ENCODE data around the gene FMN1. TPM values are rescaled to one million over a fixed set of nuclear protein-coding genes. Genes with fewer than 3 reads are reported as not detected.

FMN1 gene
- total and polyA plus RNA-seq, 2 of the 8 experiments (the other 6 are each of a cell fraction or from before 2014, with no cell fraction given), result 0.27 to 3.7 TPM

GRCh38 chr15:33008284-33008995 lies 186.1 kb downstream of the FMN1 start:
- ChIA-PET CTCF (ENCODE audit: partially characterized antibody) (interaction anchor here (0.6 to 1.8 kb wide), 6 partner anchors 10 to 932 kb away, joined by 3 to 7 read pairs (median 4); no protein-coding TSS in a partner anchor), POLR2A (ENCODE audit: partially characterized antibody) (no interaction called here)
- no peaks in the 10 kb centered on the region for H3K79me2 ChIP-seq (ENCODE audit: control insufficient read depth in 1 of 2, insufficient read depth in 2 of 2, low read length in 2 of 2)
- H2AFZ ChIP-seq (ENCODE audit: low read length), result no peak overlapping the region
- H3K9ac ChIP-seq (replicated peaks in 1 of 4; ENCODE audit: extremely low read depth in 1 of 4, low read depth in 3 of 4, low read length in 3 of 4), result no peak overlapping the region
- H4K8ac ChIP-seq (ENCODE audit: extremely low read depth, insufficient read depth, low read length), result no peak overlapping the region
- H2BK20ac ChIP-seq (ENCODE audit: low read length), result no peak overlapping the region
- no peak overlapping the region for H4K5ac ChIP-seq (ENCODE audit: insufficient read length, low read depth, low read length)
- no peak overlapping the region for H2BK120ac ChIP-seq (replicated peaks; ENCODE audit: low read depth, low read length)
- H2BK15ac ChIP-seq (ENCODE audit: low read length), result no peak overlapping the region
- no peak overlapping the region for H3K23ac ChIP-seq (ENCODE audit: insufficient read length)
- H4K20me1 ChIP-seq (replicated peaks in 1 of 2; ENCODE audit: control insufficient read depth in 1 of 2, insufficient read depth in 2 of 2, low read length in 2 of 2), result no peaks in the 10 kb centered on the region
- no peak overlapping the region for H2BK5ac ChIP-seq (ENCODE audit: low read depth, low read length)
- H2BK12ac ChIP-seq (ENCODE audit: low read depth, low read length), result no peak overlapping the region
- H3K9me3 ChIP-seq (ENCODE audit: insufficient read depth in 2 of 2, low read depth in 1 of 2, low read length in 1 of 2), result no peaks in the 10 kb centered on the region
- H3K4me3 ChIP-seq (ENCODE audit: extremely low read depth in 1 of 4, insufficient read depth in 2 of 4, low read depth in 3 of 4, low read length in 4 of 4), result no peak overlapping the region
- no peak overlapping the region for H2AK5ac ChIP-seq (ENCODE audit: low read depth, low read length)
- H3K27ac ChIP-seq (ENCODE audit: low read depth, low read length), result no peak overlapping the region
- no peak overlapping the region for H3K56ac ChIP-seq (replicated peaks; ENCODE audit: insufficient read length, low read depth, low read length)
- FAIRE-seq (no peak), DNase-seq (ENCODE audit: low read depth in 1 of 2, low spot score in 2 of 2) (no peak)
- H3K27me3 ChIP-seq (replicated peaks in 1 of 4; ENCODE audit: control insufficient read depth in 3 of 4, extremely low read depth in 1 of 4, insufficient read depth in 3 of 4, low read length in 3 of 4), result peaks cover 0 to 2% (median 0%) of the 10 kb centered on the region in 4 experiments; a peak in 1 of 7 replicates
- H3K79me1 ChIP-seq (ENCODE audit: low read depth, low read length), result no peaks in the 10 kb centered on the region
- H3K4me1 ChIP-seq (replicated peaks in 1 of 4; ENCODE audit: control insufficient read depth in 3 of 4, insufficient read depth in 4 of 4, low read length in 3 of 4), result peaks cover 0 to 5% (median 1%) of the 10 kb centered on the region in 4 experiments; a peak in 2 of 7 replicates
- H3K14ac ChIP-seq (ENCODE audit: insufficient read length), result no peak overlapping the region
- H3K4ac ChIP-seq (replicated peaks; ENCODE audit: insufficient read length, low read depth, low read length), result no peak overlapping the region
- H3K4me2 ChIP-seq (ENCODE audit: insufficient read depth in 1 of 2, low read depth in 2 of 2, low read length in 2 of 2), result 0 out of 4 replicates have a peak overlapping the region, but pooled peaks of 1 of the 2 experiments have one; percentile 2
- WGBS, 2 experiments (ENCODE audit: extremely low coverage in 1 of 2, insufficient coverage in 1 of 2, insufficient read length in 1 of 2, insufficient replicate concordance in 2 of 2, low coverage in 1 of 2, low lambda C conversion rate in 2 of 2, missing lambda C conversion rate in 1 of 2), result 59% methylated on average over 3 of the region's 3 CpGs; no CpG with 5 or more reads in 1 of the 2 experiments
- no peaks in the 10 kb centered on the region for H3K23me2 ChIP-seq (ENCODE audit: low read depth, low read length)
- H3K18ac ChIP-seq (ENCODE audit: extremely low read depth, low read length), result no peak overlapping the region
- H3K36me3 ChIP-seq (ENCODE audit: control insufficient read depth in 2 of 4, insufficient read depth in 4 of 4, low read length in 3 of 4), result no peaks in the 10 kb centered on the region
- no peak overlapping the region for H4K91ac ChIP-seq (replicated peaks; ENCODE audit: insufficient read length, low read length)
- no peak for TF ChIP-seq CTBP2 (IDR thresholded peaks at IDR 0.05; ENCODE audit: borderline replicate concordance, insufficient read depth, insufficient read length, low read length)
- TF ChIP-seq POLR2AphosphoS5 (IDR thresholded peaks at IDR 0.05; ENCODE audit: low read depth, low read length), result no peak
- TF ChIP-seq TBP (IDR thresholded peaks at IDR 0.05; ENCODE audit: low read depth, low read length), result no peak
- no peak for TF ChIP-seq RAD21 (IDR thresholded peaks at IDR 0.05 in 1 of 2, conservative IDR thresholded peaks at IDR 0.05 in 1 of 2; ENCODE audit: low read depth in 2 of 2, low read length in 2 of 2)
- TF ChIP-seq EZH2 (IDR thresholded peaks at IDR 0.05; ENCODE audit: low read depth, low read length, severe bottlenecking), result no peak
- TF ChIP-seq KDM4A (IDR thresholded peaks at IDR 0.05; ENCODE audit: low read depth, low read length, severe bottlenecking), result no peak
- no peak for TF ChIP-seq KDM1A (IDR thresholded peaks at IDR 0.05; ENCODE audit: borderline replicate concordance, low read length)
- TF ChIP-seq ZNF274 (IDR thresholded peaks at IDR 0.05; ENCODE audit: borderline replicate concordance, extremely low read depth, low read length), result no peak
- no peak for TF ChIP-seq POLR2A (IDR thresholded peaks at IDR 0.05; ENCODE audit: control extremely low read depth in 1 of 2, low read depth in 2 of 2, low read length in 2 of 2)
- TF ChIP-seq ASH2L (IDR thresholded peaks at IDR 0.05; ENCODE audit: low read length), result no peak
- TF ChIP-seq KDM5A (IDR thresholded peaks at IDR 0.05; ENCODE audit: low read length), result no peak
- TF ChIP-seq GABPA (IDR thresholded peaks at IDR 0.05; ENCODE audit: borderline replicate concordance, insufficient read depth, low read length), result no peak
- no peak for TF ChIP-seq HDAC6 (IDR thresholded peaks at IDR 0.05; ENCODE audit: low read depth, low read length)
